Inflammatory macrophage treated with lipopolysaccharide for 4 hours (primary cell): ENCODE results near the gene CRABP1.

ENCODE experiments used
- DNase-seq: peaks from one replicate; pipeline ENCODE4 v3.0.0-alpha.2; 2020

Gene CRABP1

GRCh38 chr15:78347586-78348543, 7.7 kb downstream of the CRABP1 start:
- no peak for DNase-seq

DNA sequence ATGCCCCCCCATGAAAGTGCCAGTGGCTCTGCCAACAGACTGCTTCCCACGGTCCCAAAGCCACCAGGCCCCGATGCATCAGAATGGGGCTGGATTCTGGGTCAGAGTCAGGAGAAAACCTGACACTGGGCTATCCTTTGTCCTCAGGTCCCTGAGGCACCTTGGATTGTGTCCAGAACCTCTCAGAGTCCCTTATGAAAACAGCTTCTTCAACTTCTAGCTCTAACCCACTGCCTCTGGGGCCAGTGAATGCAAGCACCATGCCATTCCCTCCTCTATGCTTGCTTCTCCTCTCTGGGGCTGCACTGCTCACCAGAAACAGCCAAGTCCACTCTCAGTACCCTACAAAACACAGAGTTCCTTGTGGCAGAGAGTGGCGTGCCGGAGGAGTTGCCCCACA, 9.9 kb downstream of the CRABP1 start:
- no peak for DNase-seq

DNA sequence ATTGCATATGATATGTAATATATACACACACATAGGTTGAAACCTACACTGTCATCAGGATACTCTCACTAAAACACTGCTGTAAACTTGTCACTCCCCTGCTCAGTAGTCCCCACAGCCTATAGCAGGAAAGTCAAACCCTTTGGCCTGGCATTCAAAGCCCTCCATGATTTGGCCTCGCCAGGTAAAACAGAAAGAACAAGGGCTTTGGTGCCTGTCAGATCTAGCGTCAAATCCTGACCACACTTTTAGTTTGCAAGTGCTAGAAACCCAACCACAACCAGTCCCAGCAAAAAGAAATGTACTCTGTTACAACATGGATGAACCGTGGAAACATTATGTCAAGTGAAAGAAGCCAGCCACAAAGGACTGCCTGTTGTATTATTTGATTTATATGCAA, 11.4 kb downstream of the CRABP1 start:
- no peak for DNase-seq

DNA sequence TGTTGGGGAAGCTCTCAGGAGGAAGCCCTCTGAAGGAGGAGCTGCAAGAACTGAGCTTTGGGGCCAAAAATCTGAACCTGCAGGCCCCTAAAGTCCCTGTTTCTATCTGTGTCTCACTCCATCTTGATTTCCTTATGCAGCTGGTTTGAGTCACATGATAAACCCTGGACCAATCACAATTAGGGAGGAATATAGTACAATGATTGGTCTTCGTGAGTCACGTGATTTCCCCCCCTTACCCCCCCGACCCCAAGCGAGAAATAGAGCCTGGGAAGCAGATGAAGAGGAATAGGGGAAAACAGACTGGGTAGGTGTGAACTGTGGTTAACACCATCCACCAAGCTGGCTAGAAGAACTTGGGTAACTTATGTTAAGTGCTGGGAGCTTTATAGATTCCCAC, 12.9 kb downstream of the CRABP1 start:
- DNase-seq, result no peak

DNA sequence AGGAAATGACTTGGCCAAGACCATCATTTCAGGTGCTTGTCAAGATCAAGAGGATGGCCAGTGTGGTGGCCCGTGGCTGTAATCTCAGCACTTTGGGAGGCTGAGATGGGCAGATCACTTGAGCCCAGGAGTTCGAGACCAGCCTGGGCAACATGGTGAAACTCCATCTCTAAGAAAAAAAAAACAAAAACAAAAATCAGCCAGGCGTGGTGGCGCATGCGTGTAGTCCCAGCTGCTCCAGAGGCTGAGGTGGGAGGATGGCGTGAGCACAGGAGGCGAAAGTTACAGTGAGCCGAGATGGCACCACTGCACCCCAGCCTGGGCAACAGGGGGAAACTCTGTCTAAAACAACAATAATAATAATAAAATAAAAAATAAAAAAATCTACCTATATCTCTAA, 15.0 kb downstream of the CRABP1 start:
- DNase-seq, result no peak

GRCh38 chr15:78358102-78358870, 18.1 kb downstream of the CRABP1 start:
- no peak for DNase-seq

DNA sequence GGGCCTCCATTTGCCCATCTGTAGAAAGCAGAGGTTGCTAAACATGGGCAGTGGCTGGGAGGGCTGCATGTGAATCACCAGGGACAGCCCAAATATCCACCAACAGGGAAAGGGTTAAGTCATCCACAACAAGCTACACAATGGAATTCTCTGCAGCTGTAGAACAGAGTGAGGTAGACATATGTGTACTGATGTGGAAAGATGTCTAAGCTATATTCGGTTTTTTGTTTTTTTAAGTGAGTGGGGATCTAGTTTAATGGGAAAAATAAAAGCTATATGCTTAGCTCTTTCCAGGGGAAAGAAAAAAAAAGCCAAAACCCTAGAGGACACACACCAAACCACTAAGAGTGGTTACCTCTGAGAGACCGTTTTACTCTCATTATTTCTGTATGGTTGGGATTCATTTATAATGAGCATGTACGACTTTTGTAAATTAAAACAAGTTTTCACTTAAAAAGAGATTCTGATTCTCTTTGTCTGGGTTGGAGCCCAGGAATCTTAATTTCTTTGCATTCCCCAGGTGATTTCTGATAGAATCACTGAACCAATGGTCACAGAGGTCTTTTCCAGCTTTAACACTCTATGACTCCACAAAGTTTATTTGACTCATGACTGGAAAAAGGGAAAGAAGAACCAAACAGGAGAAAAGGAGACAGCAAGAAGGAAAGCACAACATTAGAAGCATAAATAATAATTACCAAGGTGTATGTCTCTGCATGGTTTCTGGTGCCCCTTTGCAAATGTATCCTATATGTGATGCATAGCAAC, 19.1 kb downstream of the CRABP1 start:
- no peak for DNase-seq

GRCh38 chr15:78360367-78360801, 20.2 kb downstream of the CRABP1 start:
- DNase-seq, result no peak

DNA sequence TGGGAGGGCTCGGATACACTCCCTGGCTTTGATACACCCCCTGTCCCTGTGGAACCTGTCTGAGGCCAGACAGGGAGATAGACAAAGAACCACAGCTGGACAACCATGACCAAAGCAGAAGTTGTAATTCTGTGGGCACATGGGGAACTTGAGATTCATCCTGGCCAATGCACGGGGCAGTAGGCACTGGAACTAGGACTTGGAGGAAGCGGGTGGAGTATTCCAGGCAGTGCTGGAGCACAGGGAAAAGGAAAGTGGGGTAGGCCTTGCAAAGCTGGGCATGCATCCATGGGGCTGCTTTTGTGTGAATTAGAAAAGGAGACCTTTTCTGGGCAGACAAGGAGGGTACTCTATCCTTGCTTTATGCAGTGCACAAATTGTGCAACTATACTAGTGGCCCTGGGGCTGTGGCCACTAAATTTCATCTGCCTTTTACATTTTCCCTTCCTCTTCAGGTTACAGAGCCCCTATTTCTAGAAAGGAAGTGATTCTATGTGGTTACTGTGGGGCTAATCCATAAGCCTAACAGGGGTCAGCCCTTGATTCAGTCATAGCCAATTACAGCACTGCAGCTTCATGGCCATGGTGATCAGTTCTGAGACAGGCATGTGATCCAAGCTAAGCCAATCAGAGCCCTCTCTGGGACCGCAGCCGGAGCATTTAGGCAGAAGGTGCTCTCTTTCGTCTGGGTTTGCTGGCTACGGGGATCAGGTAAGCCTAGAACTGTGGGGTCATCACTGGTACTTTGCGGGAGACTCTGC, 21.0 kb downstream of the CRABP1 start:
- peak; percentile 66 for DNase-seq

- DNase-seq, result no peak
These were observed 21.8 kb downstream of the CRABP1 start for GRCh38 chr15:78361771-78362506.

- no peak for DNase-seq
These were observed 22.7 kb downstream of the CRABP1 start for GRCh38 chr15:78362716-78363380.

- no peak for DNase-seq
These were observed 23.2 kb downstream of the CRABP1 start for GRCh38 chr15:78363381-78363734.

GRCh38 chr15:78364233-78364632, 24.1 kb downstream of the CRABP1 start:
- no peak for DNase-seq

DNA sequence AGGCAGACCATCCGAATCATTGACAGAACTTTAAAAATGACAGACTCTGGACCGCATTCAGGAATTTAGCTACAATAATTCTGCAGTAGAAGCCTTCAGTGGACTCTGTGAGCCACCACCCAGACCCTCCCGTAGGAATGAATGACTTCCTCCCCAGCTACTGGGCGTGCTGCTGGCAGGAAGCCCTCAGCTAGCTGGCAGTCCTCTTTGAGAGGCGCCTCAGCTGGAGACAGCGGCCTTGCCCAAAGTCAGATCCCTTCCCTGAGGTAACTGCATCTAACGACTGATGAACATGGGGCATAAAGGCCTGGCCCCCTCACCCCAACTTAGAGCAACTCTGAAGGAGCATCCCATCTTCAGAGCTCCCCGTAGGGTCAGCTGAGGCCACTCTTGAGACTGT, 25.8 kb downstream of the CRABP1 start:
- no peak for DNase-seq

GRCh38 chr15:78366342-78366741, 26.2 kb downstream of the CRABP1 start:
- no peak for DNase-seq

DNA sequence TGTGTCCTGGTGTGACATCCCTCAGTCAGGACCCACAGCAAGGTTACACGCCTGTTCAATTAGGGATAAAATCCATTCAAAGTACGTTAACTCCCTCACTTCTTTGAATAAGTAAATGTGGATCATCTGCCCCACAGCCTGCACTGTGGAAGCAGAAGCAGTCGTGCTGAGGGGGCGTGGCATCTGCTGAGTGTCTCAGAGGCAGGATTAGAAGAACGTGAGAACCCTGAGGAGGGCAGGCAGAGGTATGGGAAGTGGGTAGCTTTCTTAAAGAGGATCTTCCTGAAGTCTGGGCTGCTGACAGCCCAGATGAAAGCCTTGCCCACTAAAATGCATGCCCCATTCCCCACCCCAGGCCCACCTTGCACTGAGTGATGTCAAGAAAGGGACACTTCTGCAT, 28.5 kb downstream of the CRABP1 start:
- DNase-seq, result peak; percentile 14

DNA sequence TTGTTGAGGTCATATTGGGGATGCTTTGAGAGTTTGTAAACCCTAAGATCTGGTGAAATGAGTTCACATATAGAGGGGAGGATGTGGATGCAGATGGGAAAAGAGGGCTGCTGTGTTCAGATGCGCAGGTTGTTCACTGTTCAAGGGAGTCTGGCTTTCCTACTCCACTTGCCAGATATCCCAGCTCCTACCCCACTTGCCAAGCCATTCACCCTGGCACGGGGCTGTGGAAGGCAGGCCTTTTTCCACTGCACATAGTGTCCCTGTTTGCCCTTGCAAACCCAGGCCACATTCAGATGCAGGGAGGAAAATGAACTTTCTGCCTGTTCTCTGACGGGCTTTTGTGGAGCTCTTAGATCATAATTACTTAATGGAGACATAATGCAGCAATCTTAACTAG, 29.0 kb downstream of the CRABP1 start:
- DNase-seq, result no peak

- DNase-seq, result no peak
These were observed 29.9 kb downstream of the CRABP1 start for GRCh38 chr15:78370013-78370412.

GRCh38 chr15:78372880-78373279, 32.7 kb downstream of the CRABP1 start:
- DNase-seq, result no peak

DNA sequence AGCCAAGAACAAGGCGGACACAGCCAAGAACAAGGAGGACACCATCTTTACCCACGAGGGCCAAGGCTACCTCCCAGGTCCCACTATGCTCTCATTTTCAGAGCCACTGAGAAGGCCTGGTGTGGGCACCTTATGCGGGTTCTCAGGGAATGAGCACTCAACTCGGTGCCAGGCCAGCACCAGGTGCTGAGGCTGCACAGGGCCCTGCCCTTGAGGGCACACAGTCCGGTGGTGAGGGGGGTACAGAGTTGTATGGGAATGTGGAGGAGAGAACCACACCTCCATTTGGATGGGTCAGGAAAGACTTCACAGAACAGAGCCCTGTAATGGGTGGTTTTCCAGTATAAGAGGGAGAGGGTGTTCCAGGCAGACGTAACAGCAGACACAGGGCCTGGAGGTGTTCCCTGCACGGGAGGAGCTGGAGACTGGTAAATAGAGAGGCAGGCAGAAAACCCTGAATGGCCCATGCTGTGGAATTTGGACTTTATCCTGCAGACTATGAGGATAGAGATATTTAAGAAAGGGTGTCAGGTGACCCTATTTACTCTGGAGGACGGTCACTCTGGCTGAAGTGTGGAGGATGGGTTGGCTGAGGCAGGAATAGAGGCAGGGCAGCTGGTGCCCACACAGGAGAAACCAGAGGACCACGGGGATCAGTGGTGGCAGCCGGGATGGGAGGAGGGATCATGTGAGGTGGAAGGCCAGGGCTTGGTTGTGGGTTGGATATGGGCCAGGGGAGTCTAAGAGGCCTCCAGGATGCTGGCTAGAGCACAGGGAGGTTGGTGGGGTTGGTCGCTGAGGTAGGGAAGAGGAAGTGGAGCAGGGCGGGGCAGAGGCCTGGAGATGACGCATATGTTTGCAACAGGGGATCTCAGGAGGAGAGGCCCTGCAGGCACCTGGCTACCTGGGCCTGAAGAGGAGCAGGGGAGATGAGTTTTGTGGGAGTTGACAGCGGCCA, 34.6 kb downstream of the CRABP1 start:
- peak; percentile 34 for DNase-seq
